ENCODE data around the gene VEPH1.

VEPH1 gene

DNA sequence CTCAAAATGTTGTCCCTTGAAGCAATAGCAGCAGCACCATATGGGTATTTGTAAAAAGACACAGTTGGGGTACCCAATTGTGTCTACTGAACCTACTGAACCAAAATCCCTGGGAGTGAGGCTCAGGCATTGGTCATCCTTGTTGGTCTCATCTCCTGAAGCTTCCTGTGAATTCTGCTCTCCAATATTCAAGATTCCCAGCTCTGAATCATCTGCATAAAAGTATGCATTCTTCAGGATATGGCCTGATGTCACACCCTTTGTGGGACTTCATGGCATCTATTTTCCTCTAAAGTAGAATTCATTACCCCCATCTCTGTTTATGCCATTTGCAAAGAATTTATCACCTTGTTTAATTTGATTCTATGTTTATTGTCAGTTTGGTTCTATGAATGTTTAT lies 79.9 kb downstream of the VEPH1 start:
- DNase-seq: no peak

DNA sequence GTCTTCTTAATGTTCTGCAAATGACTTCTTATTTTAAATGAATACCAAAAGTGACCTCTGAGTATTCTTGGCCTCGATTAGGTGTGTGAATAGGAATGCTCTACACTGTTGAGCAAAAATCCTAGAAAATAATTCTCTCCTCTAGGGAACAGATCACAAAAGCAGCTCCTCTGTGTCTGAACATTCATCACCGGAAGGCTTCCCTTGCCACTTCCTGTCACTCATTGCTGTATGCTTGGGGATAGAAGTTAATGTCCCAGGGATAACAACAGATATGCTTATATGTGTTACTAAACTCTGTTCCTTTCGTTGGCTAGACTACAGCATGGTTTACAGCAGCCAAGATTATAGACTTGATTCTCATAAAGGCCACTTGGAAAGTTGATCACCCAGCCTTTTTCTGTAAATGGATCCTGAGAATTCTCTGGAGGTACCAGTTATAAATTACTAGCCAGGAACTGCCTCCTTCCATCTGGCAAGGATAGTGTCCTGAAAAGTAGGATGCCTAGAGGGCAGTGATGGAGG lies 82.5 kb downstream of the VEPH1 start:
- DNase-seq: no peak

DNA sequence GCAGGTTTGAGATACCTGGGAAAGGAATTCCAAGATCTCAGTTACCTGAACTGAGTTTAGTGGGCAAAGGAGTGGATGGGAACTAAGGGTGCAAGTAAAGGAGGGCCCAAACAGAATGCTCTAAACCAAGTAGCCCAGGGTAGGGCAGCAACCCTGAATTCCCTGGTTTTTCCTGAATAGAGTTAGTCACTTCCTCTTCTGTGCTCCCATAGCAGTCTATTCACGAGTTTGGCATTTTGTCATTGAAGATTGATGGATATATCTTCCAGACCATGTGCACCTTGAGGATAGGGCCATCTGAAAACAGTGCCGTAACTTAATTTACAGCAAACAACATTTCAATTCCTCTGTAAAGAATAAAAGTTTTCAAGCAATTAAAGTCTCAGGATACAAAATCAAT lies 85.1 kb downstream of the VEPH1 start:
- no peak for DNase-seq

DNA sequence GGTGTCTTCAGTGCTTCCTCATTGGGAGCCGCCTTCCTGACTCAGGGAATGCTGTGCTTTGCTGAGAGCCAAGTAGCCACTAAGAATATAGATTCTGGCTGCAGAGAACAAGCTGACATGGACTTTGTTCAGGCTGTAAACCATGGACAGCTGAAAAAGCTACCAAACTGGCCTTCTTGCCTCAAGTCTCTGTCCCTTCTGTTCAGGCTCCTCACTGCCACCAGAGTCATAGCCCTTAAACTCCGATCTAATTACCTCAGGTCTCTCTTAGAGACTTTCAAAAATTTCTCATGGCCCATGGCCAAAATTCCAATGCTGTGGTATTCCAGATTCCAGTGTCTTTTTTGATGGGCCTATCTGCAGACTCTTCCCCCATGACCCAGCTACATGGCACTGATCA lies 86.0 kb downstream of the VEPH1 start:
- no peak for DNase-seq

DNA sequence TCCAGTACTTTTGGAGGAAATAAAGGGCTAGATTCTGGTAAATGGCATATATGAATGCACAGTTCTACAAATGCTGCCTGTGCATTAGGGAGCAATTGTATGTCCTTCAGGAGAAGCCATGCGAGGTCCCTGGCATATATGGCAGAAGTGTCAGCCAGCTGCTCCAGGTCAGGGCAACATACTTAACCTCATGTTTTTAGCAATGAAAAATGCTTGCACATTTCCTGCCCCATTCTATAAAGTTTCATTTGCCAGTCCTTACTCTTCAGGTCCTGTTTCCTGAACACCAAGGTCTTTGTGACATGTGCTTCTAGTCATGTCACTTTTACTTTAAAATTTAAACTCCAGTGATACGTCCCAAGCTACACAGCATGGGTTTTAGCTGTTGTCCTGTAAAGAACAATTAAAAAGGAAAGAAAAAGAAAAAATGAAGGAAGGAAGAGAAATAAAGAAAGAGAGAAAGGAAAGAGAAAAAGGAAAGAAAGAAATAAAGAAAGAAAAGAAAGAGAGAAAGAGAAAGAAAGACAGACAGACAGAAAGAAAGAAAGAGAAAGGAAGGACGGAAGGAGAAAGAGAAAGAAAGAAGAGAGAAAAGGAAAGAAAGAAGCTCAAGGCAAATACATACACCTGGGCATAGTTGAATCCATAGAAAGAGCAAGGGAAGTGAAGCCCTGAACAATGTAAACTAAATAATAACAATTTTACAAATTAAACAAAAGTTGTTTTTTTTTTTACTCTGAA lies 86.7 kb downstream of the VEPH1 start:
- DNase-seq: no peak

DNA sequence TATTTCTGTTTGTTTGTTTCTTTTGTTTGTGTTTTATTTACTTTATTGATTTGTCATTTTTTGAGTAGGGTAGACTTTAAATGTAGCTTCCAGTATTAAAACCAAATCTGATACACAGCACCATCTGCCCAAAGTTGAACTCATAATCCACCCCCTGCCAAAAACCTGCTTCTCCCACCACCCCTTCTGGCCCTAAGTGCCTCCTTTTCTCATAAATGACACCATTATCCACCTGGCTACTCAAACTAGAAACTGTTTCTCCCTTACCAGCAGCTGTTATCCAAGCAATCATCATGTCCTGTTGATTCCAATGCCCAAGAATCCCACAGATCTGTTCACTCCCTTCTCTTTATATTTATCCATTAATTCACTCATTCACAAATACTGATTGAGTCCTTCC lies 88.4 kb downstream of the VEPH1 start:
- no peak for DNase-seq

DNA sequence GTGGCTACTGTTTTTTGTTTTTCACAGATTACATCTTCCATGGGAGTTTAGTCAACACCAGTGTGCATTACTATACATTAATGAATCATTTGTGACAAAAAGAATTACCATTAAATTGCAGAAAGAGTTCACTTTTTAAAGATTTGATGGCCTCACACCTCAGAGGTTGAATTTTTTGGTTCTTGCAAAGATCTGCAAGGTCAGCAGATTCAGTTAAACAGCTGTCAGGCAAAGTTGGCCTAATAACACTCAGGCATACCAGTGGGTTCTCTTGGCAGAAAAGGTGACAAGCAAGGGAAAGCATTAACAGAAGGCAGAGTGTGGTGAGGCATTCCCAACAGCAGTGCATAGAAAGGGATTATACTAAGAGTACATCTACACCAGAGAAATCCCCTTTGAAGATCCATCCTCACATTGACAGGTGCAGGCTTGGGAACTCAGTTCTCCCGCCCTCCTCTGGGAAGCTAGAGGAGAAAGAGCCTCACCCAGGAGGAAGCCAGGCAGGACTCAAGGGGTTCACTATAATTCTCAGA lies 90.8 kb downstream of the VEPH1 start:
- no peak for DNase-seq

DNA sequence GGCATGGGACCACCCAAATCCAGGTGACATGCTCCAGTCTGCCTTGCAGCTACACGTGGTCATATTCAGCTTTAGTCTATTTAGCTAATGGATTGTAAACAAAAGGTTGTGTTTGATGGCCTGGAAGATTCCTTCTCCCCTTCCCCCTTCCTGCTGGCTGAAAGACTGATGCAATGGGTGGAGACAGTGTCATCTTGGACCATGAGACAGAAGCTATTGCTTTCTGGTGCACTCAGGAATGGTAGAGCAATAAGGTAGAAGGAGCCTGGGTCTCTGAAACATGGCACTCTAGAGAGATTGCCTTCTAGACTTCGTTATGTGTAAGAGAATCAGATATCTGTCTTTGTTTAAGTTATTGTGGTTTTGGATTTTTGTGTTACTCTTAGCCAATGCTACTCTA lies 92.3 kb downstream of the VEPH1 start:
- no peak for DNase-seq

DNA sequence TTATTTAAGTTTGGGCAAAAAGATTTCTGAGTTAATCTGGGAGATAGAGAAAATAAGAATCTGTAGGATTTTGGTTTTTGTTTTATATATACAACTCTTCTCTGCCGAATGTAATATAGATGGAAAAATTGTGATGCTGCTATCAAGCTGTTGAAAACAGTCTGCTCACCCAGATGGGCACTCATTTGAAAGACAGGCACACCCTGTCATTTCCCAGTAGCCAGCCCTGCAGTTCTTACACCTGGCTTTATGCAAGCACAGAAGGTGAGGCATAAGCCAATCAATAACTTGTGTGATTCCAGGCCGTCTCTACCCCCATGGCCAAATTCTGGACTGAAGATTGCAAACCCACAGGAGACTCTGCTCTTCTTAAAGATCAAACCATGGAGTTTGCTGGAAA lies 93.7 kb downstream of the VEPH1 start:
- no peak for DNase-seq

DNA sequence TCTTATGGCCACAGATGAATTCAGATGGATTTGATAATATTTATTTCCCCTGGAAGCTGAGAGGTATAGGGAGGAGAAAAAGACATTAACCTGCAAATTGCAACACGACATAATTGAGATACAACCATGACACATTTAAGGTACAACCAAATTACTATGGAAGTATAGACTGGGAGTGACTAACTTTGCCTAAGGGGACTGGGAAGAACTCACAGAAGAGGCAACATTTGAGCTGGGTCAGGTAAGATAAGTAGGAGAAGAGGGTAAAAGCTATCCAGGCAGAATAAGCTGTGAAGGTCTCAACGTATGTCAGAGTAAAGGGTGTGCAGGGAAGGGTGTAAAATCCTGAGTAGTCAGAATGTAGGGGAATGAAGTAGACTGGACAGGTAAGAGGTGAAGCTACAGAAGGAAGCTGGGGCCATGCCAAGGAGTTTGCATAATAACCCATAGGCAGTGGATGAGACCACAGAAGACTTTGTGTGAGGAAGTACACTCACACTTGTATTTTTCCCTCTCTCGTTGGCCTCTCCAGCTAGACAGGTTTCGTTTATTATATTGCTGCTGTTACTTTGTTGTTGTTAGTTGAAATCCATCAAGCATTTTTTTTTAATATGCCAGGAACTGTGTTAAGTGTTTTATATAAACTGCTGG lies 94.6 kb downstream of the VEPH1 start:
- no peak for DNase-seq

DNA sequence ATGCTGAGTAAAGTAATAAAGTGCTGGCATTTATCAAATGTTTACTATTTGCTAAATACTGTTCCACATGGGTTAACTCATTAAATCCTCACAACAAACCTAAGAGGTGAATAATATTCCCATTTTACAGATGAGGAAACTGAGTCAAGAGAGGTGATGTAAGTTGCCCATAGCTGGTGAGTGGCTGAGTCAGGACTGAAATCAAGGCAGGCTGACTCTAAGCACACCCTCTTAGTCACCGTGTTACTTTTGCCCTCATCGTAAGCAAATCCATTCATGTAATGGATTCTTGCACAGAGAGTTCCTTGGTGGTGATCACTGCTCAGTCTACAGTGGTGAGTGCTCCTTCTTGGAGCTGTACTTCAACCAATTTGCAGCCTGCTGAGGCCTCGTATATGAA lies 95.4 kb downstream of the VEPH1 start:
- no peak for DNase-seq

DNA sequence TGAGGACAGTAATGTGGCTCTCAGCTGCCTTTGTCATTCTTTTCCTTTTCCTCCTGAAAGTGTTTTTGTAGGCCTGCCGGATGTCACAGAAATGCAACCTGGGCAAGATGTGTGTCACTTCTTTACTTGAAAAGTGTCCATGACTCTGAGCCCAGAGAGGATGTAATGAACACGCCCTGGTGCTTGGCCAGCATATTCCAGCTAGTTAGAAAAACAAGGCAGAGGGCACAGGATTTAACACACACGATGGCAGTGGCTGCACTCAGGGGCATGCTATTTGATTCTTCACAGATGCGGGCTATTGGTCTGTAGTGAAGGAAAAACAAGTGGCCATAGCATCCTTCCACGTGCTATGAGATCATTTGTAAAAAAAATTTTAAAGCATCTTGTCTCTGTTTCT lies 96.8 kb downstream of the VEPH1 start:
- no peak for DNase-seq

DNA sequence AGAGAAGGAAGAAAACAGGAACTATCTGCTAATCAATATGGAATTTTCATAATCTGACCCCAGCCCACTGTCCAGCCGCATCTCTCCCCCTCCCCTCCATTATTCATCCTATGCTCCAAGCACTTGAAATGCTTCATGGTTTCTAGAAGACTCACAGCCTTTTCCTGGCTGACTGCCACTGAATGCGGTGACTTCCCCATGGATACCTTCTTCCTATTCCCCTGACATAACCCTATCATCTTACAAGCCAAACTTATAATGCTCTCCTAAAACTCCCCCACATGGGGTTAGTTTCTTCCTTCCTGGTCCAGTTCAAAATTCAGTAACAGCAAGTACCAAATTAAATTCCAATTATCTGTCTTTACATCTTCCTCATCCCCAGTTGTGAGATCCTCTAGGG lies 97.8 kb downstream of the VEPH1 start:
- no peak for DNase-seq

DNA sequence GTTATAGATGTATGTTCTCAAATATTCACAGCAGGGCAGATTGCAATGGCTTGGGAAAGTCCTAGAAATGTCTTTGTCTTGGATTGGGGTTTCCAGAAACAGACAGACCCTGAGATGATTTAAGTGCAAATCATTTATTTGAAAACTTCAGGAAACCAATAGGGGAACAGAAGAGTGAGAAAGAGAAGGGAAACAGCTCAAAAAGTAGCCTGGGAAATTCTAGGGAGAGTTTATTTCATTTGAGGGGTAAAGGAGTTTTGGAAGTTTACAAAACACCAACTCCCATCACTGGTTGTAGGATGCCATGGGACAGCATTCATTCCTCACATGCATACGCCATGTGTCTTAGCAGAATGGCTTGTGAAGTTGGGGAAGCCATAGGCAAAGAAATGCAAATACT lies 98.8 kb downstream of the VEPH1 start:
- no peak for DNase-seq

DNA sequence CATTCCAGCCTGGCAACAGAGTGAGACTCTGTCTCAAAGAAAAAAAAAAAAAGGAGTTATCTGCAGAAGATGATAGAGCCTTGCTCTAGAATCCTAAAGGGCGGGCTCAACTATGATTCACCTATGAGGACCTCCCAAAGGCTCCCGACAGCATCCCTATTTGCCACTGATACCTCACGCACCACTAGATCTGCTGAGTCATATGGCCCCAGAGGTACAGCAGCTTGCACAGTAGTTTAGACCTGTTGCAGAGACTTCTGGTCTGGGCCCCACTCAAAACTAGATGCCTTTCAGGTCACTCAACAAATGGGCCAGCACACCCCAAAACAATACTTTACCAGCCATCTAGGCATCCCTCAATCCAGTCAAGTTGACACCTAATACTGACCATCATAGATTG lies 104.6 kb downstream of the VEPH1 start:
- no peak for DNase-seq

DNA sequence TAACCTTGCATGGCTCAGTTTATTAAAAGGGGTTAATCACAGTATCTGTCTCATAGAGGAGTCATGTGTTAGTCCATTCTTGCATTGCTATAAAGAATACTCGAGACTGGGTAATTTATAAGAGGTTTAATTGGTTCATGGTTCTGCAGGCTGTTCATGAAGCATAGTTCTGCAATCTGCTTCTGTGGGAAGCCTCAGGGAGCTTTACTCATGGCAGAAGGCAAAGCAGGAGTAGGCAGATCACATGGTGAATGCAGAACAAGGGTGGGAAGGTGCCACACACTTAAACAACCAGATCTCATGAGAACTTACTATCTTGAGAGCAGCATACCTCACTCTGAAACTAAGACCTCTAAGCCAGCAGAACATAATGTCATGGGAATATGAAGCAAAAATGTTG lies 108.8 kb downstream of the VEPH1 start:
- no peak for DNase-seq

DNA sequence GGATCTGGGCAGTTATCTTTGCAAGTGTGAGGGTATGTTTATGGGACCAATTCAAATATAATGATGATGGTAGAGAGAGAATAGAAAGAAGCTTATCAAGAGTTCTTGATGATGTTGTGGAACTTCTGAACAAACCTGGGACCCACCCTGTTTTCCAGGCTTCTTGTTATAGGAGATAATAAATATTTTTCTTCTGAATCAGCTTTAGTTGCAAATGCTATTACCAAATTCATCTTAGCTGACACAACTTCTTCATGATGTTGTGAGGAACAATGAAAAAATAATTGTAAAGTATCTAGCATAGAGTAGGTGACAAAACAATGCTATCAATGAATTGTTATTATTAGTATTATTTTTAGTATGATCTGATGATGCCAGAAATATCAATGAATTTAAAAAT lies 110.1 kb downstream of the VEPH1 start:
- no peak for DNase-seq

DNA sequence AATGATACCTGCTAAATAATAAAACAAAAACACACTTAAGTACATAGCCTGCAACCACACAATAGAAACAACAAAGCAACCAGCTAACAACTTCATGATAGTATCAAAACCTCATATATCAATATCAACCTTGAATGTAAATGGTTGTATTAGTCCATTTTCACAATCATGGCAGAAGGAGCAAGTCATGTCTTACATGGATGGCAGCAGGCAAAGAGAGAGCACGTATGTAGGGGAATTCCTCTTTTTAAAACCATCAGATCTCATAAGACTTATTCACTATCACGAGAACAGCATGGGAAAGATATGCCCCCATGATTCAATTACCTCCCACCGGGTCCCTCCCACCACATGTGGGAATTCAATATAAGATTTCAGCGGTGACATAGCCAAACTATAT lies 111.1 kb downstream of the VEPH1 start:
- no peak for DNase-seq

DNA sequence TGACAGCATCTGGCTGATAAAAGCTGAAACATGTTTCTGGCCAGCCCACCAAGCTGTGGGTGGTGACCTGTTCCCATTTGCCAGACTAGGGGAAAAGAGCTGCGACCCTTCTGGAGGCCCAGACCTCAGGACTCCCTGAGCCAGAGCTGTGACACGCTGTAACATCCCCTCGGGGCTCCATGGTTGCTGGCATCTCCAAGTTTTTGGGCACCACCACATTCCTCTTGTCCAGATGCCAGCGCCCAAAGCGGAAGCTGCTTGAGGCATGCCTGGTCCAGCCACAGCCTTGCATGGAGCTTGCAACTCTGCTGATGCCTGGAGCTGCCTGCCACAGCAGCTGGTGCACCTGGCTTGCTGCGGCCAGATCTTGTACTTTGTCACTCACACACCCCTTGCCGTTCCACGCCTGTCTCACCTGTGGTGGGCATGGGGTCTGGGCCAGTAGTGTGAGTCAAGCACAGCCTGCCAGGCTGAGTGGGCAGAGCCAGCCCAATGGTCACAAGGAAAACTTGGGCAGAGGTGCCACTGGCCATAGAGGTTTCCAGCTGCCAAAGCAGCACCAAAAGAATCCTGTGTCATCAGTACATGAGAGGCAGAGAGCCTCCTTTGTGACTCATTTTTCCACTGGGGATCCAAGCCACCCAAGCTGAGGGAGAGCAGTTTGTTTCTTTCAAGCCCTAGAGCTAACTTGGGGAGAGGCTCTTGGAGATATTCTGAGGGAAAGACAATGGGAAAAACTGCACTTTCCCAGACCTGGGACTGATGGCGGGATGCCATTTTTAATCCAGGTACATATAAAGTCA lies 112.3 kb downstream of the VEPH1 start:
- no peak for DNase-seq

DNA sequence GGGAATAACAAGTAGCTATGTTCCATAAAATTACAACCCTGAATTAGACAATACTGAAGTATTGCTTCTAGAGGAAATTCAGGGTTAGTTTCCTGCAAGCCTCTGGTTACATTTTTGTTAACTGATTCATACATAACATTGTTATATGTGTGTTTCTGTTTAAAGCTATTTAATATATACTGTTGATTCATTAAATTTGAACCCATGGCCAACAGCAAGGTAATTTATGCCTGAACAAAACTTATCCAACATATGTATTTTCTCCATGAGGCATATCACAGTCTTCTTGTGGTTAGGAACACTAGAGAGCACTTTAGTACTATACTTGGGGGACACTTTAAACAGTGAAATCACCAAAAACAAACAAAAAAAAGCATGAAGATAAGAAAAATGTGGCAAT lies 114.2 kb downstream of the VEPH1 start:
- DNase-seq: no peak

DNA sequence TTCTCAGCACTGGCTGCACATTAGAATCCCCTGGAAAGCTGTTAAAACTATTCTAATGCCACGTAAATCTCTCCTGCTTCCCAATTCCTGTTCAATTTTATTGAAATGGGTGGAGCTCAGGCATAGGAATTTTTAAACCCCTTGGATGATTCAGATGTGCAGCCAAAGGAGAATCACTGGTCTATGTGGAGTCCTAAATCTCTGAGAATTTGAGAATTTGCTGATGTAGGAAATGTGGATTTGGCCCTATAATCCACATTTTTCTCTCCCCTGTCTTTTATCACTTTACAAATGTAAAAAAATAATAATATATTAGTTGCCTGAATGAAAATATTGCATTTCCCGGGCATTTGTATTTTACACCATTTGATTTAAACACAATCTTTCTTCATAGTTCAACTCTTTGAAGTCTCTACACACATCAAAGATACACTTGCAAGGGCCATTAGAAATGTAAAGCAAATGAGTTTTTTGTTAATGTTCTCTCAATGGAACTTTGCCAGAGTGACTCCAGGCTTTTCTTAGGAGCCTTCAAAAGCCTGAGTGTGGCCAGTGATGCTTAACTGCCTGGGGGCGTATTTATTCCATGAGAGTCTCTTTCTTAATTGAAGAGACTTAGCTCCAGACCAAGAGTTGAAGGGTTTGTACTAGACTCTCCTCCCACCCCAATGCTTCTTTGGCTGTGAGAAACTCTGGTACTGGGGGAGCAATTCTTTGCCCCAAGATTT lies 115.3 kb downstream of the VEPH1 start:
- no peak for DNase-seq

DNA sequence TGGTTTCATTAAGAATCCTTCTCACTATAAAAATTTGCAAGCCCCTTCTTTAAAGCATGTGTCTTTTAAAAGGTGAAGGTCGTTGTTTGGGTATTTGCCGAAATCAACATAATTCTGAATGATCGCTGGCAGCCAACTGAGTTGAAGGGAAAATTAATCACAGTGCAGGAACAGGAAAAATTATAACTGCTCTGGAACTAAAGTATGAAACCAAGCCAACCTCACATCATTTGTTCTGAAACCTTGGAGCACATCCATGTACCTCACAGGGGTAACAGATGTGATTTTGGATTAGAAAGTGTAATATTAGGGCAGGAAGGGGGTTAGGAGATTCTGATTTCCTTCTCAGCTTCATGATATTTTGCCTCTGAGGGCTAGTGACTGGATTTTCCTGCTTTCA lies 118.7 kb downstream of the VEPH1 start:
- no peak for DNase-seq

DNA sequence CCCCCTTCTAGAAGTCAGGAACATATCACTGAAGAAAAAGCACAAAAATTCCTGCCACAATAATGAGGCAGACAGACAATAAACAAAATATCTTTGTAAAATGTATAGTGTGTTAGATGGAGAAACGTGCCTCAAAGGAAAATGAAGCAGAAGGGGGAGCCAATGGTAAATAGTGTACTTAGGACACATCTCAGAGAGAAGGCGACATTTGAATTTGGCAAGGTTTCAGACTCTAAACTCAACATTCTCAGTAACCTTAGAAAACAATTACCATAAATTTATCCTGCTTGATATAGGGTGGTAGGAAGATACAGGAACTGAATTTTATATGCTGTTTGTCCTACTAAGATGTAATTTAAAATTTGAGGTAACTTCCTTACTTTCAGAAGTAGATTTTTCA lies 119.2 kb downstream of the VEPH1 start:
- DNase-seq: no peak

All from NK-92 treated with Interleukin-12 subunit alpha and Interleukin-12 subunit beta, amount 100 ng/mL, for 24 hours (cell line).